Sigmoid colon (tissue), 7 donors: ENCODE data around the gene PNPLA2. TPM values are rescaled to one million over a fixed set of nuclear protein-coding genes. Genes with fewer than 3 reads are reported as not detected.

Source experiments
- DNase-seq: peaks from one replicate; pipeline ENCODE4 v3.0.0-alpha.2; 2019
- H3K27ac ChIP-seq, 4 donors: fragments of 200-600 bp; sonication (generic); one replicate each; pipeline ENCODE4 v1.5.1; 2016 to 2019; ENCODE audit warnings: mild to moderate bottlenecking in 1 of 4
- H3K27me3 ChIP-seq, 3 donors: fragments of 200-600 bp; sonication (generic); one replicate each; pipeline ENCODE4 v1.5.1; 2019; ENCODE audit warnings: mild to moderate bottlenecking in 1 of 3
- H3K36me3 ChIP-seq, 4 donors: fragments of 200-600 bp; sonication (generic); one replicate each; pipeline ENCODE4 v1.5.1; 2016 to 2019
- H3K4me1 ChIP-seq, 4 donors: fragments of 200-600 bp; sonication (generic); one replicate each; pipeline ENCODE4 v1.5.1; 2017 to 2019
- H3K4me3 ChIP-seq, 4 donors: fragments of 200-600 bp; sonication (generic); one replicate each; pipeline ENCODE4 v1.5.1; 2017 to 2019; ENCODE audit warnings: mild to moderate bottlenecking in 2 of 4, moderate library complexity in 1 of 4
- H3K9me3 ChIP-seq, 4 donors: fragments of 200-600 bp in 3 of 4; sonication (generic) in 3 of 4; one replicate each; pipeline versions ENCODE4 v1.5.1 to v1.6.1; 2013 to 2019
- EP300 ChIP-seq, 4 donors: sonication (generic); formaldehyde crosslinking; IDR thresholded peaks; one replicate each; pipeline ENCODE4 v1.6.1; 2017; ENCODE audit warnings: antibody characterized with exemption in 4 of 4
- POLR2A ChIP-seq, 2 donors: fragments of 450-650 bp; IDR thresholded peaks; one replicate each; pipeline ENCODE4 v1.6.1; 2016; ENCODE audit warnings: antibody characterized with exemption in 2 of 2, mild to moderate bottlenecking in 2 of 2, moderate library complexity in 2 of 2
- POLR2AphosphoS5 ChIP-seq, 4 donors: sonication (generic); formaldehyde crosslinking; IDR thresholded peaks; one replicate each; pipeline ENCODE4 v1.6.1; 2017; ENCODE audit warnings: antibody characterized with exemption in 4 of 4
- WGBS, 2 donors: extraction: QIAGEN DNeasy Blood & Tissue Kit; methylation state at CpG; one replicate each; pipeline ENCODE4 v1.1.7; 2013; 5-methylcytosine and 5-hydroxymethylcytosine counted together
- intact Hi-C: fragments of 100-400 bp; cut with DNase I; formaldehyde crosslinking; loops from one replicate; pipeline ENCODE4 v1.15.1; 2023
- polyA plus RNA-seq, 3 donors: library from polyadenylated mRNA; stranded (reverse); fragments of 200-250 nt; gene quantifications; one replicate each; pipeline ENCODE4 v1.2.3, GENCODE V29; 2013
- total RNA-seq, 4 donors: library from RNA; depleted of rRNA; stranded (reverse); fragments of >200 nt; gene quantifications; one replicate each; pipeline ENCODE4 v1.1.0, GENCODE V29; 2016
- TF ChIP-seq, protein P1 (sequence below), 4 experiments: fragments of 450-650 bp in 3 of 4; fragments of 200-600 bp in 1 of 4; IDR thresholded peaks; one replicate each; pipeline ENCODE4 v1.5.1; 2016 to 2019; ENCODE audit warnings: antibody characterized with exemption in 4 of 4, mild to moderate bottlenecking in 3 of 4, moderate library complexity in 2 of 4
- donor health status: healthy with polysubstance abuse.
- donor health status: Bipolar disorder and iron deficiency.
- donor health status: healthy.

The PNPLA2 gene
- total and polyA plus RNA-seq, 7 donors: 26.3 to 137 (median 35.4) TPM

DNA sequence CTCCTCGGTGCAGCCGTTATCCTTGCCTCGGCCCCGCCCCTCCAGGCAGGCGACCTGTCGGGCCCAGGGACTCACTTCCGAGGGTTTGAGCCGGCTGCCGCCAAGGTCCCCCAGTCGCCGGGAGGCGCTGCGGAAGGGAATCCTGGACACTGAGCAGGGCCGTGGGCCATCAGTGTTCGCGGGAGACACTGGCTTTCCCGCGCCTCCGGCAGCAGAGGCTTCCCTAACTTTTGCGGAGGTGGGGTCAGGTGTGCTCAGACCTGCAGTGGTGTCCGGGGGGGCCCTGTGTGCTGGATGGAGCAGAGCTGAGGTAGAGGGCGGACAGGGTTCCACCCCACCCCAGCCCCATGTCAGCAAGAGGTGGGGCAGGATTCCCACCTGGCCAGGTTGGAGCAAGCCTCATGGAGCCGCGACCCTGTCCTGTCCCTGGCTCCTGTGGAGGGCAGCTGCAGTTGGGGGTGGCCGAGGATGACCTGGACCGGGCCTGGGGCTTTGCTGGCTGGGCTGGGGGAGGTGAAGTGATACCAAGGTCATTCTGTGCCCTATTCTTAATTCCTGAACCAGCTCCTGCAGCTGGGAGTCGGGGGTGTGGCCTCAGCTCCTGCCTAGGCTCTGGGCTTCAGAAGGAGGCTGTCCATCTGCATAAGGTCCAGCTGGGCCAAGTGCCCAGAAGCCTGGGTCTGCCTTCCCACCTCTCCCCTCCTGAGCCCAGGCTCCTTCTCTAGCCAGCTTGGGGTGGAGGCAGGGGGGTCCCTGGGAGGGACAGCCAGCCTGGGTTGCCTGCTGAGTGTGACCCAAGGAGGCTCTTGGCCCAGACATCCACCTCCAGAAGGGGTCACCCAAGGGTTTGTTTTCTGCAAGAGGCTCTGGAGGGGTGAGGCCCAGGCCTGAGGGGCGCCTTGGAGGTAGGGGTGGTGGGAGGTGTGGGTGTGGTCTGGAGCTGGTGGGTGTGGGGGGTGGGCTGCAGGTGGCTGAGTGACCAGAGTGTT, 32.4 kb downstream of the PNPLA2 start:
- intact Hi-C loops: no loop called here
- WGBS, 2 donors: 28 to 68% methylated on average over 28 of the region's 28 CpGs
- peaks cover 0 to 7% (median 0%) of the 10 kb centered on the region in 4 donors for H3K36me3 ChIP-seq
- no peak for DNase-seq
- no peak overlapping the region for H3K4me3 ChIP-seq
- H3K27ac ChIP-seq: no peak overlapping the region
- no peak for TF ChIP-seq POLR2AphosphoS5 (IDR thresholded peaks at IDR 0.05)
- TF ChIP-seq, protein P1, sequence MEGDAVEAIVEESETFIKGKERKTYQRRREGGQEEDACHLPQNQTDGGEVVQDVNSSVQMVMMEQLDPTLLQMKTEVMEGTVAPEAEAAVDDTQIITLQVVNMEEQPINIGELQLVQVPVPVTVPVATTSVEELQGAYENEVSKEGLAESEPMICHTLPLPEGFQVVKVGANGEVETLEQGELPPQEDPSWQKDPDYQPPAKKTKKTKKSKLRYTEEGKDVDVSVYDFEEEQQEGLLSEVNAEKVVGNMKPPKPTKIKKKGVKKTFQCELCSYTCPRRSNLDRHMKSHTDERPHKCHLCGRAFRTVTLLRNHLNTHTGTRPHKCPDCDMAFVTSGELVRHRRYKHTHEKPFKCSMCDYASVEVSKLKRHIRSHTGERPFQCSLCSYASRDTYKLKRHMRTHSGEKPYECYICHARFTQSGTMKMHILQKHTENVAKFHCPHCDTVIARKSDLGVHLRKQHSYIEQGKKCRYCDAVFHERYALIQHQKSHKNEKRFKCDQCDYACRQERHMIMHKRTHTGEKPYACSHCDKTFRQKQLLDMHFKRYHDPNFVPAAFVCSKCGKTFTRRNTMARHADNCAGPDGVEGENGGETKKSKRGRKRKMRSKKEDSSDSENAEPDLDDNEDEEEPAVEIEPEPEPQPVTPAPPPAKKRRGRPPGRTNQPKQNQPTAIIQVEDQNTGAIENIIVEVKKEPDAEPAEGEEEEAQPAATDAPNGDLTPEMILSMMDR (IDR thresholded peaks at IDR 0.05): no peak
- no peak for TF ChIP-seq POLR2A (IDR thresholded peaks at IDR 0.05)
- no peak for TF ChIP-seq EP300 (IDR thresholded peaks at IDR 0.05)
- peaks cover 0 to 42% (median 36%) of the 10 kb centered on the region in 4 donors for H3K4me1 ChIP-seq
- no peaks in the 10 kb centered on the region for H3K9me3 ChIP-seq
- H3K27me3 ChIP-seq: peaks cover 0 to 23% (median 9%) of the 10 kb centered on the region in 3 donors

GRCh38 chr11:852762-853161, 34.0 kb downstream of the PNPLA2 start:
- peaks cover 0 to 7% (median 0%) of the 10 kb centered on the region in 4 donors for H3K36me3 ChIP-seq
- DNase-seq: no peak
- intact Hi-C loops: no loop called here
- WGBS, 2 donors: 41 to 77% methylated on average over 15 of the region's 15 CpGs
- TF ChIP-seq POLR2A (IDR thresholded peaks at IDR 0.05) (no peak), EP300 (IDR thresholded peaks at IDR 0.05) (no peak), POLR2AphosphoS5 (IDR thresholded peaks at IDR 0.05) (no peak)
- TF ChIP-seq, protein P1 (IDR thresholded peaks at IDR 0.05): no peak
- no peaks in the 10 kb centered on the region for H3K9me3 ChIP-seq
- no peak overlapping the region for H3K4me3 ChIP-seq
- no peak overlapping the region for H3K27ac ChIP-seq
- H3K4me1 ChIP-seq: peaks cover 0 to 35% (median 33%) of the 10 kb centered on the region in 4 donors
- H3K27me3 ChIP-seq: peaks cover 0 to 21% (median 9%) of the 10 kb centered on the region in 3 donors

DNA sequence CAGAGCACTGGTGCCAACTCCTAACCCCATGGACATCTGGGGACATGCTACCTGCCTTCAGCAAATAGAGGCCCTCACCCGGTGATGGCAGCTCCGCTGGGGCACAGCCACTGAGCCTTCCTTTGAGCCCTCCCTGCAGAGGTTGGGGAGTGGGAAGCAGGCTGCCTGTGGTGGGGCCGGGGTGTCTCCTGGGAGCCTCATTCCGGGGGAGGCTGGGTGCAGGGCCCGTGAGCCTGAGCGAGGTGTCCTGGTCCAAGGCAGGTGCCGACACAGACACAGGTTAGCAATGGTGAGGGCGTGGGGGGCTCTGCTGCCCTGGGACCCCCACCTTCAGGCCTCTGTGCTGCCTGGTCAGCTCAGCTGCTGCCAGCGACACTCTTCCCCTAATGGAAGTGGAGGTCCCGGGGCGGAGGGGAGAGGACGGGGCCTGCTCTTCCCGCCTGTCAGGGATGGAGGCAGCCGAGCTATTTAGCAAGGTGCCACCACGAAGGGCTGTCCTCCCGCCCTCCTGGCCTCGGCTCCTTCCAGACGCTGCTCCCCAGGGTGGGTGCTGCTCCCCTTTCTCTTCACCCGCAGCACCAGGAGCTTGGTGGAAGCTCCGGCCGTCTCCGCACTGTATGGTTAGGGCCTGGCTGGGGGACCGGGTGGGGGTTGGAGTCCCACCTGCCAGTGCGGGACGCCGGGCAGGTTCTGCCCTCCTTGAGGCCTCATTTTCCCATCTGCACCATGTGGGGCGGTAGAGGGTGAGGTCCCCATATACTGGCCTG, 35.2 kb downstream of the PNPLA2 start:
- H3K36me3 ChIP-seq: peaks cover 0 to 7% (median 0%) of the 10 kb centered on the region in 4 donors
- DNase-seq: no peak
- 87 to 94% methylated on average over 27 of the region's 27 CpGs for WGBS, 2 donors
- peaks cover 0 to 24% (median 23%) of the 10 kb centered on the region in 4 donors for H3K4me1 ChIP-seq
- no peaks in the 10 kb centered on the region for H3K9me3 ChIP-seq
- intact Hi-C loops: no loop called here
- TF ChIP-seq POLR2AphosphoS5 (IDR thresholded peaks at IDR 0.05): no peak
- no peak for TF ChIP-seq EP300 (IDR thresholded peaks at IDR 0.05)
- H3K27me3 ChIP-seq: peaks cover 0 to 10% (median 4%) of the 10 kb centered on the region in 3 donors
- no peak overlapping the region for H3K27ac ChIP-seq
- no peak overlapping the region for H3K4me3 ChIP-seq

GRCh38 chr11:854601-855329, 36.1 kb downstream of the PNPLA2 start:
- H3K9me3 ChIP-seq: no peaks in the 10 kb centered on the region
- no peak for DNase-seq
- no peak overlapping the region for H3K27ac ChIP-seq
- TF ChIP-seq, protein P1 (IDR thresholded peaks at IDR 0.05): no peak
- TF ChIP-seq POLR2AphosphoS5 (IDR thresholded peaks at IDR 0.05) (no peak), POLR2A (IDR thresholded peaks at IDR 0.05) (no peak), EP300 (IDR thresholded peaks at IDR 0.05) (no peak)
- 88 to 89% methylated on average over 20 of the region's 20 CpGs for WGBS, 2 donors
- H3K4me1 ChIP-seq: peaks cover 0 to 25% (median 21%) of the 10 kb centered on the region in 4 donors
- H3K27me3 ChIP-seq: peaks cover 0 to 3% (median 0%) of the 10 kb centered on the region in 3 donors
- intact Hi-C loops: no loop called here
- no peak overlapping the region for H3K4me3 ChIP-seq
- H3K36me3 ChIP-seq: peaks cover 0 to 7% (median 0%) of the 10 kb centered on the region in 4 donors
